ENCODE measurements around the gene UIMC1. TPM values are rescaled to one million over a fixed set of nuclear protein-coding genes. Genes with fewer than 3 reads are reported as not detected.

The UIMC1 gene
- total and polyA plus RNA-seq, 12 donors: 11.2 to 58.1 (median 35.9) TPM

DNA sequence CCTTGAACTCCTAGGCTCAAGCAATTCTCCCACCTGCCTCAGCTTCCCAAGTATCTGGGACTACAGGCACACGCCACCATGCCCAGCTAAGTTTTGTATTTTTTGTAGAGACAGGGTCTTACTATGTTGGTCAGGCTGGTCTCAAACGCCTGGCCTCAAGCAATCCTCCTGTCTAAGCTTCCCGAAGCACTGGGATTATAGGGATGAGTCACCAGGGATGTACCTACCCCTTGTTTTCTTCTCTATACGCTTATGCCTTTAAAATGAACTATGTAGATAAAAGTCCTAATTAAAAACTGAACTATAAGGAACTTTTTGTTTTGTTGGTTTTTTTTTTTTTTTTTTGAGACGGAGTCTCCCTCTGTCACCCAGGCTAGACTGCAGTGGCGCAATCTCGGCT, 25.8 kb downstream of the UIMC1 start:
- intact Hi-C loops (cut with DNase I): no loop called here
- TF ChIP-seq, protein P1, sequence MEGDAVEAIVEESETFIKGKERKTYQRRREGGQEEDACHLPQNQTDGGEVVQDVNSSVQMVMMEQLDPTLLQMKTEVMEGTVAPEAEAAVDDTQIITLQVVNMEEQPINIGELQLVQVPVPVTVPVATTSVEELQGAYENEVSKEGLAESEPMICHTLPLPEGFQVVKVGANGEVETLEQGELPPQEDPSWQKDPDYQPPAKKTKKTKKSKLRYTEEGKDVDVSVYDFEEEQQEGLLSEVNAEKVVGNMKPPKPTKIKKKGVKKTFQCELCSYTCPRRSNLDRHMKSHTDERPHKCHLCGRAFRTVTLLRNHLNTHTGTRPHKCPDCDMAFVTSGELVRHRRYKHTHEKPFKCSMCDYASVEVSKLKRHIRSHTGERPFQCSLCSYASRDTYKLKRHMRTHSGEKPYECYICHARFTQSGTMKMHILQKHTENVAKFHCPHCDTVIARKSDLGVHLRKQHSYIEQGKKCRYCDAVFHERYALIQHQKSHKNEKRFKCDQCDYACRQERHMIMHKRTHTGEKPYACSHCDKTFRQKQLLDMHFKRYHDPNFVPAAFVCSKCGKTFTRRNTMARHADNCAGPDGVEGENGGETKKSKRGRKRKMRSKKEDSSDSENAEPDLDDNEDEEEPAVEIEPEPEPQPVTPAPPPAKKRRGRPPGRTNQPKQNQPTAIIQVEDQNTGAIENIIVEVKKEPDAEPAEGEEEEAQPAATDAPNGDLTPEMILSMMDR (IDR thresholded peaks at IDR 0.05): no peak
- TF ChIP-seq POLR2A (IDR thresholded peaks at IDR 0.05): no peak
- 92 to 94% (median 93%) methylated on average over 7 of the region's 7 CpGs for WGBS, 4 donors

DNA sequence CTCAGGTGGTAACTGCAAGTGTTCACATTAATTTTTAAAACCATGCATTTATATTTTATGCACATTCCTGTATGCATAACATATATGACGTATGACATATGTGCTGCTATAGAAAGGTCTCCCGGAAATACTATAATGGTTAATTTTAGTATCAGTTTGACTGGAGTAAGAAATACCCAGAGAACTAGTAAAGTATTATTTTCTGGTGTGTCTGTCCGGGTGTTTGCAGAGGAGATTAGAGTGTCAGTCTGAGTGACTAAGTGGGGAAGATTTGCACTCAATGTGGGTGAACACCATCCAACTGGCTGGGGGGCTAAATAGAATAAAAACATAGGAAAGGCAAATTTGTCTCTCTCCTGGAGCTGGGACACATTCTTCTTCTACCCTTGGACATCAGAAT, 26.9 kb downstream of the UIMC1 start:
- no peak for DNase-seq
- intact Hi-C loops (cut with DNase I): no loop called here
- H3K27ac ChIP-seq: no peak overlapping the region
- peaks cover 0 to 46% of the 10 kb centered on the region in 2 donors for H3K36me3 ChIP-seq (replicated peaks in 1 of 2)
- no peaks in the 10 kb centered on the region for H3K9me3 ChIP-seq (replicated peaks in 1 of 3)
- 88 to 94% (median 91%) methylated on average over 3 of the region's 3 CpGs for WGBS, 4 donors
- no peaks in the 10 kb centered on the region for H3K27me3 ChIP-seq
- no peaks in the 10 kb centered on the region for H3K4me1 ChIP-seq (replicated peaks in 1 of 2)
- H3K4me3 ChIP-seq: no peak overlapping the region
- TF ChIP-seq, protein P1 (IDR thresholded peaks at IDR 0.05): no peak
- no peak for TF ChIP-seq POLR2A (IDR thresholded peaks at IDR 0.05)

More for the DNA sequence above, 25.8 kb downstream of the UIMC1 start:
- H3K4me3 ChIP-seq: no peak overlapping the region
- no peak overlapping the region for H3K27ac ChIP-seq
- peaks cover 0 to 7% of the 10 kb centered on the region in 2 donors for H3K4me1 ChIP-seq (replicated peaks in 1 of 2)
- no peaks in the 10 kb centered on the region for H3K9me3 ChIP-seq (replicated peaks in 1 of 3)
- no peak for DNase-seq
- H3K36me3 ChIP-seq (replicated peaks in 1 of 2): peaks cover 0 to 35% of the 10 kb centered on the region in 2 donors
- H3K27me3 ChIP-seq: no peaks in the 10 kb centered on the region

DNA sequence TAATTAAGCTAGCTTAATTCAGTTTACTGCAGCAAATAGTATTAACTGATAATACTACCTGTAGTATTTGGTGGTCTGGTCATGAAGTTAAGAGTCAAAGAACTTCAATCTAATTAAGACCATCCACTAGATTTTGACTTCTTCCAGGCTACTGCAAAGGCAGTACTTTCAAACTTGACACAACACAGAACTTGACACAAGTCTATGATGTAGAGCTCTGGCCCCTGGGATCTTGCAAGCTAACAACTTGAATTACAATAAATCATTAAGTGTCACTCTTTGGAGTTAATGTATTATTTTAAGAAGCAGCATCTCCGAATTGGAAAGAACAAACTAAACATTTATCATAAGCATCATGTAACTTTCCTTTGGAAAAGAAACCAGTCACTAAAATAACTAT, 40.9 kb downstream of the UIMC1 start:
- Histone ChIP-seq H3K4me3 (no peak overlapping the region), H3K9me3 (replicated peaks in 1 of 3) (no peaks in the 10 kb centered on the region), H3K27me3 (no peaks in the 10 kb centered on the region), H3K4me1 (replicated peaks in 1 of 2) (peaks cover 0 to 13% of the 10 kb centered on the region in 2 donors), H3K27ac (no peak overlapping the region), H3K36me3 (replicated peaks in 1 of 2) (peaks cover 0 to 29% of the 10 kb centered on the region in 2 donors)
- intact Hi-C loops (cut with DNase I): no loop called here
- no peak for DNase-seq
- 13 to 25% (median 22%) methylated on average over 1 of the region's 1 CpG for WGBS, 4 donors
- TF ChIP-seq POLR2A (IDR thresholded peaks at IDR 0.05): no peak
- TF ChIP-seq, protein P1 (IDR thresholded peaks at IDR 0.05): no peak

DNA sequence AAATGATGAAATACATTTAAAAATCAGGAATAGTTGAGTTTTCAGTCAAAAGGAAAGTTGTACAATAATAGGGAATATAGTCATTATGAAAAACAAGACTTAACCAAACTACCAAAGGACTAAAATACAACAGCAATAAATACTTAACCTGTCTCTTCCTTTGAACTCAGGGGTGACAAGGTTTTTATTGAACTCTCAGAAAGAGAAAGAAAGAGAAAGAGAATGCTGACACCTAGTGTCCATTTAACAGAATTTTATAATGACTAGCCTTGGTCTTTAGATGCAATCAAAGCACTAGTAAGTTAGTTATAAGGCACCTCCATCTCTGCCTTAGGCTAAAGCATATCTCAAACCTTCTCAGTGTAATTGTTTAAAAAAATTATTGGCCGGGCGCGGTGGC, 47.5 kb downstream of the UIMC1 start:
- H3K4me3 ChIP-seq: no peak overlapping the region

More for the DNA sequence above, 47.5 kb downstream of the UIMC1 start:
- no peak for DNase-seq
- TF ChIP-seq, protein P1 (IDR thresholded peaks at IDR 0.05): peak; percentile 27 to 62 (median 48)
- TF ChIP-seq POLR2A (IDR thresholded peaks at IDR 0.05): no peak
- Histone ChIP-seq H3K9me3 (replicated peaks in 1 of 3) (no peaks in the 10 kb centered on the region), H3K4me1 (replicated peaks in 1 of 2) (peaks cover 0 to 22% of the 10 kb centered on the region in 2 donors), H3K27ac (no peak overlapping the region), H3K36me3 (replicated peaks in 1 of 2) (peaks cover 0 to 23% of the 10 kb centered on the region in 2 donors), H3K27me3 (no peaks in the 10 kb centered on the region)
- intact Hi-C loops (cut with DNase I): loop anchor here in 1 of 2 donors (10.0 kb wide), 1 partner anchor 294 kb away; no protein-coding TSS in a partner anchor
- 63 to 77% (median 68%) methylated on average over 3 of the region's 3 CpGs for WGBS, 4 donors

Measured in adrenal gland (tissue), 12 donors.